Effector memory CD4-positive, alpha-beta T cell (primary cell): ENCODE results near the gene SH2D3A.

ENCODE experiments used
- DNase-seq, 3 donors: peaks; one replicate each; pipeline ENCODE4 v3.0.0-alpha.2; 2020
- H3K27ac ChIP-seq: 2 replicates; pipeline ENCODE4 v1.7.0; 2013; ENCODE audit warnings: mild to moderate bottlenecking, low read length, moderate library complexity; ENCODE audit not compliant: insufficient read depth, poor library complexity, severe bottlenecking
- H3K27me3 ChIP-seq: replicated peaks from 2 replicates; pipeline ENCODE4 v1.7.0; 2013; ENCODE audit warnings: mild to moderate bottlenecking, low read length; ENCODE audit not compliant: insufficient read depth, control insufficient read depth, poor library complexity, severe bottlenecking
- H3K36me3 ChIP-seq: 2 replicates; pipeline ENCODE4 v1.7.0; 2013; ENCODE audit warnings: mild to moderate bottlenecking, low read length, moderate library complexity; ENCODE audit not compliant: control insufficient read depth, insufficient read depth
- H3K4me1 ChIP-seq: 2 replicates; pipeline ENCODE4 v1.7.0; 2013; ENCODE audit warnings: low read length, mild to moderate bottlenecking; ENCODE audit not compliant: control insufficient read depth, insufficient read depth, poor library complexity, severe bottlenecking
- H3K4me3 ChIP-seq: 2 replicates; pipeline ENCODE4 v1.7.0; 2013; ENCODE audit warnings: low read length, low read depth, mild to moderate bottlenecking; ENCODE audit not compliant: insufficient read depth, poor library complexity, severe bottlenecking
- H3K9me3 ChIP-seq: 2 replicates; pipeline ENCODE4 v1.7.0; 2013; ENCODE audit warnings: mild to moderate bottlenecking, low read length, moderate library complexity; ENCODE audit not compliant: control insufficient read depth
- total RNA-seq, 3 donors: gene quantifications; one replicate each; lab custom pipeline; 2026; lab: John Stamatoyannopoulos, UW

SH2D3A gene
- 54.4 to 64.7 (median 59.6) reads per million in 3 donors for total RNA-seq

- Histone ChIP-seq H3K4me1 (peaks cover 34% of the 10 kb centered on the region), H3K36me3 (peaks cover 10% of the 10 kb centered on the region), H3K27ac (peak within 1 kb of the TSS; percentile 93), H3K4me3 (peak within 1 kb of the TSS; percentile 67), H3K27me3 (no peaks in the 10 kb centered on the region), H3K9me3 (no peaks in the 10 kb centered on the region)
- peak; percentile 94 to 96 (median 94) for DNase-seq
Measured at GRCh38 chr19:6767357-6768235, at the start of gene SH2D3A. SH2D3A (minus strand) TSS chr19:6767435; CDS start chr19:6763748, 3,687 bp downstream.

- peak overlapping the region; percentile 54 for H3K27ac ChIP-seq
- no peak overlapping the region for H3K4me3 ChIP-seq
- DNase-seq: no peak
- no peaks in the 10 kb centered on the region for H3K27me3 ChIP-seq
- no peaks in the 10 kb centered on the region for H3K9me3 ChIP-seq
- H3K36me3 ChIP-seq: peaks cover 8% of the 10 kb centered on the region
- H3K4me1 ChIP-seq: peaks cover 20% of the 10 kb centered on the region
Measured at GRCh38 chr19:6813659-6814058, 46.4 kb upstream of the SH2D3A start.

- H3K27ac ChIP-seq: peak overlapping the region; percentile 54
- H3K36me3 ChIP-seq: peaks cover 3% of the 10 kb centered on the region
- peaks cover 20% of the 10 kb centered on the region for H3K4me1 ChIP-seq
- H3K9me3 ChIP-seq: no peaks in the 10 kb centered on the region
- no peak overlapping the region for H3K4me3 ChIP-seq
- DNase-seq: no peak
- H3K27me3 ChIP-seq: no peaks in the 10 kb centered on the region
Measured at GRCh38 chr19:6812612-6813011, 45.4 kb upstream of the SH2D3A start.

GRCh38 chr19:6811906-6812305 is 44.7 kb upstream of the SH2D3A start:
- H3K27me3 ChIP-seq: no peaks in the 10 kb centered on the region
- peaks cover 3% of the 10 kb centered on the region for H3K36me3 ChIP-seq
- DNase-seq: no peak
- H3K9me3 ChIP-seq: no peaks in the 10 kb centered on the region
- peaks cover 20% of the 10 kb centered on the region for H3K4me1 ChIP-seq
- peak overlapping the region; percentile 42 for H3K27ac ChIP-seq
- no peak overlapping the region for H3K4me3 ChIP-seq

GRCh38 chr19:6811378-6811777 is 44.1 kb upstream of the SH2D3A start:
- peaks cover 20% of the 10 kb centered on the region for H3K4me1 ChIP-seq
- peak overlapping the region; percentile 42 for H3K27ac ChIP-seq
- no peaks in the 10 kb centered on the region for H3K27me3 ChIP-seq
- no peak overlapping the region for H3K4me3 ChIP-seq
- DNase-seq: no peak
- peaks cover 3% of the 10 kb centered on the region for H3K36me3 ChIP-seq
- no peaks in the 10 kb centered on the region for H3K9me3 ChIP-seq

- Histone ChIP-seq H3K36me3 (peaks cover 3% of the 10 kb centered on the region), H3K4me1 (peaks cover 20% of the 10 kb centered on the region), H3K27ac (no peak overlapping the region), H3K4me3 (no peak overlapping the region), H3K9me3 (no peaks in the 10 kb centered on the region), H3K27me3 (no peaks in the 10 kb centered on the region)
- DNase-seq: no peak
Measured at GRCh38 chr19:6809262-6809661, 42.0 kb upstream of the SH2D3A start.

- Histone ChIP-seq H3K27ac (no peak overlapping the region), H3K4me3 (no peak overlapping the region), H3K36me3 (peaks cover 3% of the 10 kb centered on the region), H3K4me1 (peaks cover 13% of the 10 kb centered on the region), H3K27me3 (no peaks in the 10 kb centered on the region), H3K9me3 (no peaks in the 10 kb centered on the region)
- no peak for DNase-seq
Measured at GRCh38 chr19:6808494-6808893, 41.3 kb upstream of the SH2D3A start.

GRCh38 chr19:6807291-6807690 is 40.1 kb upstream of the SH2D3A start:
- Histone ChIP-seq H3K27ac (no peak overlapping the region), H3K4me3 (no peak overlapping the region), H3K4me1 (peaks cover 16% of the 10 kb centered on the region), H3K36me3 (peaks cover 3% of the 10 kb centered on the region), H3K27me3 (no peaks in the 10 kb centered on the region), H3K9me3 (no peaks in the 10 kb centered on the region)
- no peak for DNase-seq

GRCh38 chr19:6806488-6806887 is 39.3 kb upstream of the SH2D3A start:
- DNase-seq: no peak
- H3K27ac ChIP-seq: no peak overlapping the region
- no peaks in the 10 kb centered on the region for H3K27me3 ChIP-seq
- no peaks in the 10 kb centered on the region for H3K9me3 ChIP-seq
- no peak overlapping the region for H3K4me3 ChIP-seq
- peaks cover 3% of the 10 kb centered on the region for H3K36me3 ChIP-seq
- peaks cover 20% of the 10 kb centered on the region for H3K4me1 ChIP-seq

GRCh38 chr19:6803036-6803404 is 35.8 kb upstream of the SH2D3A start:
- H3K4me1 ChIP-seq: peaks cover 24% of the 10 kb centered on the region

More at GRCh38 chr19:6803036-6803404, 35.8 kb upstream of the SH2D3A start:
- DNase-seq: no peak
- Histone ChIP-seq H3K9me3 (no peaks in the 10 kb centered on the region), H3K36me3 (no peaks in the 10 kb centered on the region), H3K4me3 (no peak overlapping the region), H3K27me3 (no peaks in the 10 kb centered on the region), H3K27ac (peak overlapping the region; percentile 63)
